NOMO-1 treated with DMSO at 0.1 percent for 48 hours (cell line): ENCODE results near the gene RAP1A.
"Not testable (repeated sequence)": the region's sequence is repeated elsewhere in the genome, so short reads cannot be mapped to it uniquely, and the experiment has no call there.

Experiments
- DNase-seq: peaks from one replicate; lab custom pipeline; 2025; ENCODE audit not compliant: unreplicated experiment; lab: John Stamatoyannopoulos, UW

RAP1A gene

GRCh38 chr1:111660204-111661150 lies 40.9 kb downstream of the RAP1A start:
- DNase-seq: peak; percentile 35

GRCh38 chr1:111664652-111665051 lies 45.1 kb downstream of the RAP1A start:
- no peak for DNase-seq

- no peak for DNase-seq
These were observed 45.9 kb downstream of the RAP1A start for GRCh38 chr1:111665497-111665896.

DNA sequence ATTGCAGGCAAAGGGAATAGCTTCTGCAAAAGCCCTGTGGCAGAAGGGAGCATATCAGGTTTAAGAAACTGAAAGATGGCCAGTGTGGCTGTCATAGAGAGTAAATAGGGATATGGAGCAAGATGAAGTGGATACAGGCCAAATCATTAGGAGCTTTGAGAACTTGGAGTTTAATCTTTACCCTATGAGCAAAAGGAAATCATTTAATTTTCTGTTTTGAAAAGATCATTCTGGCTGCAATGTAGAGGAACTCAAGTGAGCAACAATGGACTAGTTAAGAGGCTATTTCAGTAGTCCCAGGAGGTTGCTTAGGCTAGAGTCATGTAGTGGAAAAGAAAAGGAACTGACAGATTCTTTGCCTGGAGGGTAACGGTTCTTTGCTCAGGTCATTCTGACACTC lies 47.2 kb downstream of the RAP1A start:
- DNase-seq: no peak

DNA sequence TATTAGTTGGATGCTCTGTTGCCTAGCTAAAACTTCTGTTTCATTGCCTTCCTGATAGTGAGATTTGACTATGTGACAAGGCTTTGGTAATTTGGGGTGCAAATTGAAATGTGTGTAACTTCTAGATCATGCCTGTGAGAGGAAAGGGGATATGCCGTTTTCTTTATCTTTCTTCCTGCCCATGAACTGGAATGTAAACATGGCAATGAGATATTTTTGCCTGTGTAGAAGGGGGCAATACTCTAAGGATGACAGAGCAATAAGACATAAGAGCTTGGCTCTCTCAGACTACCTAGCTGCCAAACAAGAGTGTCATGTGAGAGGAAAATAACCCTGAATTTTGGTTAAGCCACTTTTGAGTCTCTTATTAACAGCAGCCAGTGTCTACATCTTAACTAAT lies 49.7 kb downstream of the RAP1A start:
- DNase-seq: no peak

DNA sequence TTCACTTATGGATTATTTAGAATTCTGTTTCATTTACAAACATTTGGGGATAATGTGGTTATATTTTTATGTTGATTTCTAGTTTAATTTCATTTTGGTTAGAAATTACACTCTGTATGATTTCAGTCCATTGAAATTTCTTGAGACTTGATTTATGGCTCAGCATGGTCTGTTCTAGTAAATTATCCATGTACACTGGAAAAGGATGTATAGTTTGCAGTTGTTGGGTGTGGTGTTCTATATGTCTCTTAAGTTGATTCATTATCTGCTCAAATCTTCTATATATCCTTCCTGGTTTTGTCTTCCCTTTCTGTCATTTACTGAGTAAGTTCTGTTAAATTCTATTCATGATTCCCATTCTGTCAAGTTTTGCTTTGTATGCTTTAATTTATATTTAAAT lies 52.3 kb downstream of the RAP1A start:
- peak; percentile 72 for DNase-seq

DNA sequence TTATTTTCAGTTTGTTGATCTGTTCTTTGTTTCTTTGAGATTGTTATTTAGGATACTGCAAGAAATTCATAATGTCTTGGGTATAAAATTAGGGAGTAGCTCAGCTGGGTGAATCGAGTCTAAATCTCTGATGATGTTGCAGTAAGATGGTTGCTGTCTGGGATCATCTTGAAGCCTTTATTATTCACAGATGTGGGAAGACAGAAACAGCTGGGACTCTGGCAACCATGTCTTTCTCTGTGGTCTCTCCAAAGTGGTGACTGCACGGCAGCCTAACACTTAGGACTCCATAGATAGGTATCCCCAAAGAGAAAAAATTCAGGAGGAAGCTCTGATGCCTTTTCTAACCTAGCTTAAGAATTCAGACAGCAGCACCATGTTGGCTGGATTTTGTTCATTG lies 52.7 kb downstream of the RAP1A start:
- DNase-seq: no peak

- DNase-seq: no peak
These were observed 58.0 kb downstream of the RAP1A start for GRCh38 chr1:111677604-111678003.

DNA sequence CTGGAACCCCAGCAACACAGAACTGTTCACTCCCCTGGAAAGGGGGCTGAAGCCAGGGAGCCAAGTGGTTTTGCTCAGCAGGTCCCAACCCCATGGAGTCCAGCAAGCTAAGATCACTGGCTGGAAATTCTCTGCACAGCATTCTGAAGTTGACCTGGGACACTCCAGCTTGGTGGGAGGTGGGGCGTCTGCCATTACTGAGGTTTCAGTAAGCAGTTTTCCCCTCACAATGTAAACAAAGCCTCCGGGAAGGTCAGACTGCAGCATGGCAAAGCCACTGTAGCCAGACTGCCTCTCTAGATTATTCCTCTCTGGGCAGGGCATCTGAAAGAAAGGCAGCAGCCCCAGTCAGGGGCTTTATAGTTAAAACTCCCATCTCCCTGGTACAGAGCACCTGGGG lies 60.0 kb downstream of the RAP1A start:
- DNase-seq: no peak

DNA sequence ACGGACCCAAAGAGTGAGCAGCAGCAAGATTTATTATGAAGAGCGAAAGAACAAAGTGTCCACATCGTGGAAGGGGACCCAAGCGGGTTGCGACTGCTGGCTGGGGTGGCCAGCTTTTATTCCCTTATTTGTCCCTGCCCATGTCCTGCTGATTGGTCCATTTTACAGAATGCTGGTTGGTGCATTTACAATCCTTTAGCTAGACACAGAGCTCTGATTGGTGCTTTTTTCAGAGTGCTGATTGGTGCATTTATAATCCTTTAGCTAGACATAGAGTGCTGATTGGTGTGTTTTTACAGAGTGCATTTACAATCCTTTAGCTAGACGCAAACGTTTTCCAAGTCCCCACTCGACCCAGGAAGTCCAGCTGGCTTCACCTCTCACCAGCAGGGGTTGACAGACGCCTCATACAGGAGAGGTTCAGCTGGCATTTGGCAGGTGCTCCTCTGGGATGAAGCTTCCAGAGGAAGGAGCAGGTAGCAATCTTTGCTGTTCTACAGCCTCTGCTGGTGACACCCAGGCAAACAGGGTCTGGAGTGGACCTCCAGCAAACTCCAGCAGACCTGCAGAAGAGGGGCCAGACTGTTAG lies 60.7 kb downstream of the RAP1A start:
- not testable (repeated sequence) for DNase-seq

- not testable (repeated sequence) for DNase-seq
These were observed 65.9 kb downstream of the RAP1A start for GRCh38 chr1:111685293-111686153.

- no peak for DNase-seq
These were observed 70.7 kb downstream of the RAP1A start for GRCh38 chr1:111690306-111690617.

DNA sequence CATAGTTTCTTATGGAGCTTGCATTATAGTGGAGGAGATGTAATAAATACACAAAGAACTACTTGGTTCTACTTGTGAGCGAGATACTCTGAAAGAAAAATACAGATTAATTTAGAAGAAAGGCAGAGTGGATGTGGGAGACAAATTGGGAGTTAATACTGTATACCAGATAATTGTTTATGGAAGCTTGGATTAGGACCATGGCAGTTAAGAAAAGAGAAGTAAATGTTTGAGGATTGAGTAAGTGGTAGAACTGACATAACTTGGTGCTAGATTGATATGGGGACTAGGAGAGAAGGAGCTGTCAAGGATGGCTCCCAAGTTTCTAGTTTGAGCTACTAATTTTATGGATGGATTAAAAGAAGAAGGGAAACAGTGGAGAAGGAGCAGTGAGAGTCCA lies 72.3 kb downstream of the RAP1A start:
- DNase-seq: no peak

DNA sequence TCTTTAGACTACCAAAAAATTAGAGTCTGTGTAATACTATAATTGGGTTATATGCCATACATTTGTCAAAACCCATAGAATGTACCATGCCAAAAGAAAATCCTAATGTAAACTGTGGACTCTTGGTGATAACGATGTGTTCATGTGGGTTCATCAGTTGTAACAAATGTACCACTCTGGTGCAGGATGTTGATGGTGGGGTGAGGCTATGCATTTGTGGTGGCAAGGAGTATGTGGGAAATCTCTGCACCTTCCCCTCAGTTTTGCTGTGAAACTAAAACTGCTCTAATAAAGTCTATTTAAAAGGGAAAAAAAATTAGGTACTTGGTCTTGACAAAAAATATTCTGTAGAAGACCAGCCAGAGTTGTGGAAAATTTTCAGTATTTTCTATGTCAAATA lies 76.2 kb downstream of the RAP1A start:
- no peak for DNase-seq

GRCh38 chr1:111696330-111696729 lies 76.7 kb downstream of the RAP1A start:
- no peak for DNase-seq

GRCh38 chr1:111699268-111699667 lies 79.7 kb downstream of the RAP1A start:
- DNase-seq: peak; percentile 9

DNA sequence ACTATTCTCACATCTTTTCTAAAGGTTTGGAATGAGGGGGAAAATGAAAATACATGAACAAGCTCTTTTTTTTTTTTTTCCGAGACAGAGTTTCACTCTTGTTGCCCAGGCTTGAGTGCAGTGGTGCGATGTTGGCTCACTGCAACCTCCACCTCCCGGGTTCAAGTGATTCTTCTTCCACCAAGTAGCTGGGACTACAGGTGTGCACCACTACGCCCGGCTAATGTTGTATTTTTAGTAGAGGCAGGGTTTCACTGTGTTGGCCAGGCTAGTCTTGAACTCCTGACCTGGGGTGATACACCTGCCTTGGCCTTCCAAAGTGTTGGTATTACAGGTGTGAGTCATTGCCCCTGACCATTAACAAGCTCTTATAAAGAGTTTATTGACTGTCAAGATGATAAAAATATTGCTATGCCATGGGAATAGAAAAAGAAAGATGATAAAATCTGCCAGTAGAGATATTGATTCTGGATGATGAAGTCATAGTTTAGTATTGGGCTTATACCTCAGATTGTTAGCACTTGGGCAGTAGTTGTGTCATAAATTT lies 83.0 kb downstream of the RAP1A start:
- DNase-seq: no peak

DNA sequence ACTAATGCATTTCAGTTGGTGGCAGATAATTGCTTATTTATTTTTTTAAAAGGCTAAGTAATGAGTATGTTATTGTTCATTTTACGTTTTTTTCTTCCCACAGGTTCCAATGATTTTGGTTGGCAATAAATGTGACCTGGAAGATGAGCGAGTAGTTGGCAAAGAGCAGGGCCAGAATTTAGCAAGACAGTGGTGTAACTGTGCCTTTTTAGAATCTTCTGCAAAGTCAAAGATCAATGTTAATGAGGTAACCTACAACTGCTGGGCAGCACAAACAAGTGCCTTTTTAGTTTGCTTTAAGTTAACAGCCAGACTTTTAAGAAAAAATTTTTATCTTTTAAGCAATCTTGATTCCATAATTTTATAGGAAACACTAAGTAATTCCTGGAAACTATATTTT lies 84.7 kb downstream of the RAP1A start:
- no peak for DNase-seq

GRCh38 chr1:111704776-111705175 lies 85.2 kb downstream of the RAP1A start:
- DNase-seq: no peak

GRCh38 chr1:111705841-111706240 lies 86.3 kb downstream of the RAP1A start:
- no peak for DNase-seq

DNA sequence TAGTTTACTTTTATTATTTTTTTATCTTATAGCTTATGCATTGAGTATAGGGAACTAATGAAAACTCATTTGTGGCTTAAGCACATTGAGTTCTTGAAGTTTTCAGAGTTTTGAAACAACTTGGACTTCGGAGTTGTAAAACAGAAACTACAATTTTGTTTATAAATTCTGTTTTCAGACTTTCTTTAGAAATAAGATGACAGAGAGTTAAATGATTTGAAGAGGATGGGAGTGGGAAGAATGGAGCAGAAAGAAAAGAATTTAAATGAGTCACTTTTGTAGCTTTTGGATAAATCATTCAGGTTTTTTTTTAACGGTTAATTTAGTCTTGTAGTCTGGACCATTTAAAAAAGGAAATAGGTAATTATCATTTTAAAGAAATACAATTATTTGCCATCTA lies 87.3 kb downstream of the RAP1A start:
- no peak for DNase-seq
